GF-D8 (cell line): ENCODE data around the gene TMEM59L.
A peak's percentile ranks its signal among the peaks of the same experiment; 100 is the strongest.

ENCODE experiments used
- DNase-seq: peaks from one replicate; lab custom pipeline; 2025; lab: John Stamatoyannopoulos, UW

Gene TMEM59L

DNA sequence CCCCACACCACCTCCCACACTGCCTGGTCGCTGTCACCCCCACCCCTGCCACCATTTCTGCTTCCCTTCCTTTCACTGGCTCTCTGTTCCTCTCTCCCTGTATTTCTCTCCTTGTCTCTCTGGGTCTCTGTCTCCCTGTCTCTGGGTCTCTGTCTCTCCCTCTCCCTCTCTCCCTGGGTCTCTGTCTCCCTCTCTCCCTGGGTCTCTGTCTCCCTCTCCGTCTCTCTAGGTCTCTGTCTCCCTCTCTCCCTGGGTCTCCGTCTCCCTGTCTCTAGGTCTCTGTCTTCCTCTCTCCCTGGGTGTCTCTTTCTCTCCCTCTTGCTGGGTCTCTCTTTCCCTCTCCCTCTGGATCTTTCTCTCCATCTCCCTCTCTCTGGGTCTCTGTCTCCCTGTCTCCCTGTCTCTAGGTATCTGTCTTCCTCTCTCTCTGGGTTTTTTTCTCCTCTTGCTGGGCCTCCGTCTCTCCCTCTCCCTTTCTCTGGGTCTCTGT is 45.7 kb downstream of the TMEM59L start:
- DNase-seq, result no peak

- DNase-seq, result peak; percentile 6
These were observed 46.8 kb downstream of the TMEM59L start for GRCh38 chr19:18659281-18660050.

- DNase-seq, result no peak
These were observed 47.6 kb downstream of the TMEM59L start for GRCh38 chr19:18660051-18660910.

DNA sequence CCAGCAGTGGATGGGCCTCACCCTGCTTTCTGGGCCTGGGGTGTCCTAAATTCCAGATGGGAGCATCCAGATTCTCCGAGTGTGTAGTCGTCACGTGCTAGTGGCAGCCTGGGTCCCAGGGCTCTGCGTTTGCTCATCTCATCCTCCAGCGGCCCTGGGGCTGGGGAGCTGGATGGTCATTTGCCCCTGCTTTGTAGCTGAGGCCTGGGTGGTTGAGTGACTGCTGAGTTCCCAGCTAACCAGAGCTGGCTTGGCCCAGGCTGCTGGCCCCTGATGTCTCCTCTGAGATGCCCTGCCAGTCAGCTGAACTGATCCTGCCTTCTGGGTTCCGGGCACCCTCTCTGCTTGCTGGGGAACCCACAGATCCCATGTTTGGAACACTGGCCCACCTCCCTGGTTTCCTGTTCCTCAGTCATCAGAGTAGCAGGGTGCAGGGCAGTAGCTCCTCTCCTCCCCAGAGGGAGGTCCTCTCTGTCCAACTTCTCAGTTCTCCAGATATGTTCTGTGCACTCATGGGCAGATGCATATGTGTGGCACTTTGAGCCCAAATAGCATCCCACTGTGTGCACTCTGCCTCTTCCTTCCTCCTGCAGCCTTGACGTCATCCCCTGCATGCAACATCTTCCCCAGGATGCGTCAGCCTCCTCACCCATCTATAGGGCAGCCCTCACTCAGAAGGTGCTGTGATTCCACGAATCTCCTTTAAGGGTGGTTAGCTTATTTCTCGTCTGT is 48.4 kb downstream of the TMEM59L start:
- no peak for DNase-seq

GRCh38 chr19:18662972-18663732 is 50.5 kb downstream of the TMEM59L start:
- DNase-seq, result no peak

DNA sequence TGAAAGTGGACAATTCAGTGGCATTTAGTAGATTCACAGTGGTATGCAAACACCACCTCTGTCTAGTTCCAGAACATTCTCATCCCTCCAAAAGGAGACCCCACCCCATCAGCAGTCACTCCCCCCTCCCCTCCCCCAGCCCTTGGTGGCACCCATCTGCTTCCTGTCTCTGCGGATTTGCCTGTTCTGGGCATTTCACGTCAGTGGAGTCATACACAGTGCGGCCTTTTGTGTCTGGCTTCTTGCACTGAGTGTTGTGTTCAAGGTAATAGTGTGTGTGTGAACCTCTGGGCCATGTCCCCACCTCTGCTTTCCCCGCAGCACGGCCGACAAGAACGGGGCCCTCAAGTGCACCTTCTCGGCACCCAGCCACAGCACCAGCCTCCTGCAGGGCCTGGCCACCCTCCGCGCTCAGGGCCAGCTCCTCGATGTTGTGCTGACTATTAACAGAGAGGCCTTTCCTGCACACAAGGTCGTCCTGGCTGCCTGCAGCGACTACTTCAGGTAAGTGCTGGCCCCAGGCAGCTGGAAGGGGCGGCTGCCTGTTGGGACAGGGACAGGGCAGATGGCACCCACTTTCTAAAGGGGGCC is 51.4 kb downstream of the TMEM59L start:
- no peak for DNase-seq

DNA sequence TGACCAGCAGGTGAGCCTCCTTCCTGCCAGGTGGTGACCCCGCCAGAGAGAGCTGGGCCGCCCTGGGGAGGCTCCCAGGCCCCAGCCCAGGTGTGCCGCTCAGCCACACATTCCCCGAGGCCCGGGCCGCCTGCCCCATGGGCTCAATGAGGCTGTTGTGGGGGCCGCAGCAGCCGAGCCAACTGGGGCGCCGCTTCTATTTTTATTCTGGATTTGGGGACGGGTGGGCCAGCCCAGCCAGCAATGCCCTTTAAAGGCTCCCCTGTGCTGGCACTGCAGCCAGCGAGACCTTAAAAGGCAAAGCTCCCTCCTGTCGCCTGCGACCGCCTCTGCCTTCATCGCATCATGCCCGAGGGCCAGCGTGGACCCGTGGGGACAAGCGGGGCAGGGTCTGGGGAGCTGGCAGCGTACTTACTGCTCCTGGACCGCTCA is 53.1 kb downstream of the TMEM59L start:
- DNase-seq, result no peak

- no peak for DNase-seq
These were observed 53.6 kb downstream of the TMEM59L start for GRCh38 chr19:18666317-18666716.

DNA sequence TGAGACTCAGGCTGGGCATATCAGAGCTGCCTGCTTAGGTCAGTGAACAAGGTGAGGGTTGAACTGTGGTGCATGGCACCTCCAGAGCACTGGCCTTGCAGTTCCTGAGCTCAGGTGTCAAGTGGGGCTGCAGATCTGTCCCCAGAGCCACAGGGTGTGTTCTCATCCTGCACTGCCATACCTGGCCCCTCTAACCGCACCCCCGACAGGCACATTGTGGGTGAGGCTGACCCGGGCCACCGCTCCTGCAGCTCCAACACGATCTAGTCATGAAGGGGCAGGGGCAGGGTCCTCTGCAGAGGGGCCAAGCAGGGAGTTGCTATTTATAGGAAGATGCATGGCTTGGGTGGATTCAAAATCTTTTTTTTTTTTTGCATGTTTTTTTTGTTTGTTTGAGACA is 54.1 kb downstream of the TMEM59L start:
- DNase-seq, result no peak

- DNase-seq, result no peak
These were observed 55.0 kb downstream of the TMEM59L start for GRCh38 chr19:18667531-18668251.

DNA sequence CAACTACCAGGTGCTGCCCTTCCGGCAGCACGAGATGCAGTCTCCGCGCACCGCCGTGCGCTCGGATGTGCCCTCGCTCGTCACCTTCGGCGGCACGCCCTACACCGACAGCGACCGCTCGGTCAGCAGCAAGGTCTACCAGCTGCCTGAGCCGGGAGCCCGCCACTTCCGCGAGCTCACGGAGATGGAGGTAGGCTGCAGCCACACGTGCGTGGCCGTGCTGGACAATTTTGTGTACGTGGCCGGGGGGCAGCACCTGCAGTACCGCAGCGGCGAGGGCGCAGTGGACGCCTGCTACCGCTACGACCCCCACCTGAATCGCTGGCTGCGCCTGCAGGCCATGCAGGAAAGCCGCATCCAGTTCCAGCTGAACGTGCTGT is 55.6 kb downstream of the TMEM59L start:
- no peak for DNase-seq

GRCh38 chr19:18668744-18669523 is 56.3 kb downstream of the TMEM59L start:
- DNase-seq, result no peak

DNA sequence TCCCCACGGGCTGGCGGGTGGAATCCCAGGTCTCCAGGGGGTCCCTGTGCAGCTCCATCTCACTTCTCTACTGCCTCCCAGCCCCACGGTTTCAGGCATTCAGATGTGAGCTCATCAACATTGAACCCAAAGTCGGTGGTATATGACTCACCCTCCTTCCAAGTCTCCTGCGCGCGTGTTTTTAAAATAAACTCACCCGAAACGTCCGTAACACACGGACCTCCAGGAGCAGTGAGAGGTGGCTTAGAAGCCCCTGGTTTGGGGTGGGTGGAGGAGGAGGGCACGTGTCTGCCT is 56.8 kb downstream of the TMEM59L start:
- no peak for DNase-seq

DNA sequence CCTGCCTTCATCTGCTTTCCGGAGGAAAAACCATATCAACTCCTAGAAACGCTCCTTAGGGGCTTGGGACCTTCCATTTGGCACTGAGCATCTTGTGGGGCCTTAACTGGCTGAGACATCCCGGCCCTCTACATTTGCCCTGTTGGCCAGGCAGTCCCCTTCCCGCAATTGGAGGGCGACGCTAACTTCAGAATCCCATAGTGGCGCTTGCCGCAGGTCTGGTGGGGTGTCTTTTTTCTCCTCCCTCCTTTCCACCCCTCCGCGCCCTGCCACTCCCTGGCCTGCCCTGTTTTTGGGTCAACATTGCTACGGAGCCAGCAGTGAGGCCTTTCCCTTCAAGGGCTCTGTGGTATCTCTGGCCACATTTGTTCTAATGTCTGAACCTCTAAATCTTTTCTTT is 57.2 kb downstream of the TMEM59L start:
- DNase-seq, result no peak

DNA sequence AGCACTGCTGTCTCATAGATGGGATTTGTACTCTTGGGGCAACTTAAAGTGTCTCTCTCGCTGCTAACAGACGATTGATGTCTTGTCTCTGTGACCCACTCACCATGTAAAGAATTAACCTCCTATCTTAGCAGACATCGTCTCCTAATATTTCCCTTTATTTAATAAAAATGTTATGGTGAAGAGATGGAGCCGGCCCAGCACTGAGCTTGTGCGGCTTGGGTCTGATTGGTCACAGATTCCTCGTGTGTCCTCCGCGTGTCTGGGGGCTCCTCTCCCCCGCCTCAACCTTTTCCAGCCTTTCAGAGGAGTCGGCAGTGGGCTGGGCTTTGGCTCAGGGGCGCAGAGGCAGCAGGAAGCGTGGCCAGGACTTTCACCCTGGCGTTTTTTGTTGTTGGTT is 57.6 kb downstream of the TMEM59L start:
- DNase-seq, result no peak
